Skeletal muscle tissue (tissue), 4 donors: Measurements from ENCODE around the gene SLC23A2. TPM values are rescaled to one million over a fixed set of nuclear protein-coding genes. Genes with fewer than 3 reads are reported as not detected.

Source experiments
- H3K27ac ChIP-seq: one replicate; pipeline ENCODE4 v1.7.0; 2013; ENCODE audit warnings: mild to moderate bottlenecking, low read depth, low read length, inconsistent platforms
- H3K27me3 ChIP-seq, 3 donors: one replicate each; pipeline ENCODE4 v1.7.0; 2013; ENCODE audit warnings: low read length in 3 of 3; ENCODE audit not compliant: control insufficient read depth in 3 of 3, insufficient read depth in 3 of 3
- H3K36me3 ChIP-seq, 3 donors: one replicate each; pipeline ENCODE4 v1.7.0; 2013; ENCODE audit warnings: low read length in 3 of 3; ENCODE audit not compliant: control insufficient read depth in 3 of 3, insufficient read depth in 3 of 3
- H3K4me1 ChIP-seq, 3 donors: one replicate each; pipeline ENCODE4 v1.7.0; 2013; ENCODE audit warnings: low read length in 3 of 3, mild to moderate bottlenecking in 3 of 3; ENCODE audit not compliant: control insufficient read depth in 3 of 3, insufficient read depth in 3 of 3
- H3K4me3 ChIP-seq, 3 donors: one replicate each; pipeline ENCODE4 v1.7.0; 2013; ENCODE audit warnings: low read length in 3 of 3
- H3K9ac ChIP-seq, 3 donors: one replicate each; pipeline ENCODE4 v1.7.0; 2013; ENCODE audit warnings: low read length in 3 of 3, mild to moderate bottlenecking in 3 of 3, moderate library complexity in 2 of 3, low read depth in 1 of 3
- H3K9me3 ChIP-seq, 3 donors: one replicate each; pipeline ENCODE4 v1.7.0; 2013; ENCODE audit warnings: low read length in 3 of 3; ENCODE audit not compliant: control insufficient read depth in 3 of 3
- total RNA-seq: library from RNA; depleted of rRNA; stranded (reverse); fragments of >200 nt; gene quantifications from one replicate; pipeline ENCODE4 v1.2.3, GENCODE V29; 2014
- donor health status: Osteomylitis.

The SLC23A2 gene
- total RNA-seq, 1 donor from 2014 or later: 8.4 TPM

GRCh38 chr20:4912380-4913142, 88.7 kb downstream of the SLC23A2 start:
- no peak overlapping the region for H3K27ac ChIP-seq
- no peak overlapping the region for H3K9ac ChIP-seq
- no peaks in the 10 kb centered on the region for H3K9me3 ChIP-seq
- H3K4me3 ChIP-seq: no peak overlapping the region
- peaks cover 0 to 2% (median 0%) of the 10 kb centered on the region in 3 donors for H3K4me1 ChIP-seq
- H3K36me3 ChIP-seq: peaks cover 0 to 4% (median 0%) of the 10 kb centered on the region in 3 donors
- H3K27me3 ChIP-seq: no peaks in the 10 kb centered on the region

- Histone ChIP-seq H3K9ac (no peak overlapping the region), H3K36me3 (peaks cover 0 to 4% (median 0%) of the 10 kb centered on the region in 3 donors), H3K27me3 (no peaks in the 10 kb centered on the region), H3K4me3 (no peak overlapping the region), H3K9me3 (no peaks in the 10 kb centered on the region), H3K4me1 (no peaks in the 10 kb centered on the region), H3K27ac (no peak overlapping the region)
Measured at GRCh38 chr20:4910951-4911350, 90.4 kb downstream of the SLC23A2 start.

GRCh38 chr20:4905613-4906012, 95.7 kb downstream of the SLC23A2 start:
- peaks cover 0 to 12% (median 3%) of the 10 kb centered on the region in 3 donors for H3K36me3 ChIP-seq
- no peak overlapping the region for H3K27ac ChIP-seq
- no peaks in the 10 kb centered on the region for H3K27me3 ChIP-seq
- no peak overlapping the region for H3K4me3 ChIP-seq
- no peaks in the 10 kb centered on the region for H3K9me3 ChIP-seq
- H3K9ac ChIP-seq: no peak overlapping the region
- no peaks in the 10 kb centered on the region for H3K4me1 ChIP-seq

- H3K36me3 ChIP-seq: peaks cover 0 to 12% (median 3%) of the 10 kb centered on the region in 3 donors
- no peaks in the 10 kb centered on the region for H3K4me1 ChIP-seq
- H3K9ac ChIP-seq: no peak overlapping the region
- H3K9me3 ChIP-seq: no peaks in the 10 kb centered on the region
- H3K27ac ChIP-seq: no peak overlapping the region
- no peak overlapping the region for H3K4me3 ChIP-seq
- H3K27me3 ChIP-seq: no peaks in the 10 kb centered on the region
Measured at GRCh38 chr20:4905195-4905594, 96.1 kb downstream of the SLC23A2 start.

- Histone ChIP-seq H3K4me1 (no peaks in the 10 kb centered on the region), H3K9ac (no peak overlapping the region), H3K9me3 (no peaks in the 10 kb centered on the region), H3K36me3 (peaks cover 3 to 16% (median 4%) of the 10 kb centered on the region in 3 donors), H3K27ac (no peak overlapping the region), H3K27me3 (no peaks in the 10 kb centered on the region), H3K4me3 (no peak overlapping the region)
Measured at GRCh38 chr20:4904127-4904860, 97.0 kb downstream of the SLC23A2 start.

GRCh38 chr20:4902788-4903187, 98.5 kb downstream of the SLC23A2 start:
- Histone ChIP-seq H3K27me3 (no peaks in the 10 kb centered on the region), H3K27ac (no peak overlapping the region), H3K36me3 (peaks cover 9 to 23% (median 12%) of the 10 kb centered on the region in 3 donors), H3K4me1 (peaks cover 8 to 12% (median 9%) of the 10 kb centered on the region in 3 donors), H3K4me3 (no peak overlapping the region), H3K9me3 (no peaks in the 10 kb centered on the region), H3K9ac (no peak overlapping the region)

GRCh38 chr20:4901031-4901818, 100.1 kb downstream of the SLC23A2 start:
- Histone ChIP-seq H3K9me3 (no peaks in the 10 kb centered on the region), H3K4me3 (no peak overlapping the region), H3K27ac (no peak overlapping the region), H3K4me1 (peaks cover 8 to 12% (median 9%) of the 10 kb centered on the region in 3 donors), H3K9ac (no peak overlapping the region), H3K36me3 (peaks cover 9 to 24% (median 14%) of the 10 kb centered on the region in 3 donors), H3K27me3 (no peaks in the 10 kb centered on the region)

- Histone ChIP-seq H3K27ac (no peak overlapping the region), H3K9me3 (no peaks in the 10 kb centered on the region), H3K4me3 (no peak overlapping the region), H3K9ac (no peak overlapping the region), H3K27me3 (no peaks in the 10 kb centered on the region), H3K36me3 (peaks cover 9 to 24% (median 14%) of the 10 kb centered on the region in 3 donors), H3K4me1 (peaks cover 8 to 21% (median 16%) of the 10 kb centered on the region in 3 donors)
Measured at GRCh38 chr20:4898282-4899244, 102.7 kb downstream of the SLC23A2 start.

GRCh38 chr20:4897600-4897999, 103.7 kb downstream of the SLC23A2 start:
- H3K27ac ChIP-seq: no peak overlapping the region
- peaks cover 8 to 21% (median 16%) of the 10 kb centered on the region in 3 donors for H3K4me1 ChIP-seq
- H3K9me3 ChIP-seq: no peaks in the 10 kb centered on the region
- no peak overlapping the region for H3K4me3 ChIP-seq
- no peak overlapping the region for H3K9ac ChIP-seq
- H3K36me3 ChIP-seq: peaks cover 9 to 24% (median 14%) of the 10 kb centered on the region in 3 donors
- H3K27me3 ChIP-seq: no peaks in the 10 kb centered on the region
